WERI-Rb-1 (cell line): ENCODE measurements around the gene SF3B4.
A peak's percentile ranks its signal among the peaks of the same experiment; 100 is the strongest.
"Not testable (repeated sequence)": the region's sequence is repeated elsewhere in the genome, so short reads cannot be mapped to it uniquely, and the experiment has no call there.

Experiments
- DNase-seq: peaks from one replicate; pipeline ENCODE4 v3.0.0-alpha.2; 2020
- H3K27ac ChIP-seq: fragments of 250-450 bp; sonication (Bioruptor Pico); 2 replicates; pipeline ENCODE4 v1.5.1; 2020; ENCODE audit warnings: mild to moderate bottlenecking, moderate library complexity
- H3K27me3 ChIP-seq: fragments of 250-450 bp; sonication (Bioruptor Pico); 2 replicates; pipeline ENCODE4 v1.5.1; 2021; ENCODE audit warnings: mild to moderate bottlenecking, low read depth, moderate library complexity; ENCODE audit not compliant: insufficient read depth, severe bottlenecking
- H3K36me3 ChIP-seq: fragments of 250-450 bp; sonication (Bioruptor Pico); 2 replicates; pipeline ENCODE4 v1.5.1; 2020; ENCODE audit warnings: mild to moderate bottlenecking, moderate library complexity
- H3K4me3 ChIP-seq: 2 replicates; pipeline ENCODE4 v1.5.1; 2011; ENCODE audit warnings: low read depth, mild to moderate bottlenecking, control low read depth, low read length
- H3K9me3 ChIP-seq: fragments of 250-450 bp; sonication (Bioruptor Pico); 2 replicates; pipeline ENCODE4 v1.5.1; 2021; ENCODE audit warnings: mild to moderate bottlenecking, moderate library complexity; ENCODE audit not compliant: severe bottlenecking
- CTCF ChIP-seq: IDR thresholded peaks from 2 replicates; pipeline ENCODE4 v1.5.1; 2011; ENCODE audit warnings: low read depth, mild to moderate bottlenecking, control low read depth, inconsistent platforms, low read length

Gene SF3B4

GRCh38 chr1:149945206-149945605 lies 17.6 kb upstream of the SF3B4 start:
- Histone ChIP-seq H3K27ac (no peak overlapping the region), H3K36me3 (peaks cover 67% of the 10 kb centered on the region), H3K27me3 (no peaks in the 10 kb centered on the region), H3K9me3 (no peaks in the 10 kb centered on the region), H3K4me3 (no peak overlapping the region)
- DNase-seq: no peak
- no peak for TF ChIP-seq CTCF

GRCh38 chr1:149942885-149943284 lies 15.3 kb upstream of the SF3B4 start:
- H3K27ac ChIP-seq: peak overlapping the region; percentile 52
- TF ChIP-seq CTCF: no peak
- no peak overlapping the region for H3K4me3 ChIP-seq
- H3K9me3 ChIP-seq: no peaks in the 10 kb centered on the region
- no peak for DNase-seq
- H3K27me3 ChIP-seq: no peaks in the 10 kb centered on the region
- H3K36me3 ChIP-seq: peaks cover 44% of the 10 kb centered on the region

- TF ChIP-seq CTCF: peak; percentile 82
Observed at GRCh38 chr1:149942207-149942606, 14.6 kb upstream of the SF3B4 start.

GRCh38 chr1:149940427-149940826 lies 12.8 kb upstream of the SF3B4 start:
- H3K9me3 ChIP-seq: no peaks in the 10 kb centered on the region
- TF ChIP-seq CTCF: no peak
- H3K36me3 ChIP-seq: peaks cover 20% of the 10 kb centered on the region
- no peak for DNase-seq
- H3K27ac ChIP-seq: no peak overlapping the region
- H3K27me3 ChIP-seq: no peaks in the 10 kb centered on the region
- H3K4me3 ChIP-seq: no peak overlapping the region

More at GRCh38 chr1:149942207-149942606, 14.6 kb upstream of the SF3B4 start:
- Histone ChIP-seq H3K27me3 (no peaks in the 10 kb centered on the region), H3K9me3 (no peaks in the 10 kb centered on the region), H3K4me3 (peak overlapping the region; percentile 33), H3K36me3 (peaks cover 38% of the 10 kb centered on the region), H3K27ac (peak overlapping the region; percentile 52)
- peak; percentile 93 for DNase-seq

- H3K27ac ChIP-seq, H3K36me3 ChIP-seq, H3K27me3 ChIP-seq, H3K9me3 ChIP-seq, H3K4me3 ChIP-seq, DNase-seq: not testable (repeated sequence)
Observed at GRCh38 chr1:149938668-149939003, 11.0 kb upstream of the SF3B4 start.

- Histone ChIP-seq H3K27ac (no peak overlapping the region), H3K9me3 (no peaks in the 10 kb centered on the region), H3K27me3 (no peaks in the 10 kb centered on the region), H3K4me3 (no peak overlapping the region), H3K36me3 (no peaks in the 10 kb centered on the region)
- no peak for TF ChIP-seq CTCF
- no peak for DNase-seq
Observed at GRCh38 chr1:149937759-149938158, 10.2 kb upstream of the SF3B4 start.
